HepG2 (cell line): ENCODE results near the gene ZSWIM6. TPM values are rescaled to one million over a fixed set of nuclear protein-coding genes. Genes with fewer than 3 reads are reported as not detected.
A peak's percentile ranks its signal among the peaks of the same experiment; 100 is the strongest.

ENCODE experiments used
- AGO2 ChIP-seq: fragments of 200-400 bp; formaldehyde crosslinking; optimal IDR thresholded peaks from 2 replicates; pipeline ENCODE3; 2017; ENCODE audit warnings: mild to moderate bottlenecking, low read depth, low read length, moderate library complexity
- FOXA1 ChIP-seq, 2 experiments: fragments of 450-650 bp in 1 of 2; sonication (generic) in 1 of 2; formaldehyde crosslinking in 1 of 2; IDR thresholded peaks; 2 replicates each; pipeline versions ENCODE4 v1.4.0 to v1.6.1; 2016 to 2020; ENCODE audit warnings: missing genetic modification reagents in 1 of 2
- GLI4 ChIP-seq: sonication (generic); formaldehyde crosslinking; IDR thresholded peaks from 2 replicates; pipeline ENCODE4 v1.5.1; 2020; ENCODE audit warnings: missing genetic modification reagents, mild to moderate bottlenecking, moderate library complexity, borderline replicate concordance
- MAZ ChIP-seq, 2 experiments: sonication (generic) in 1 of 2; formaldehyde crosslinking in 1 of 2; IDR thresholded peaks; 2 replicates each; pipeline versions ENCODE4 v1.5.0 to v1.6.1; 2012 to 2020; ENCODE audit warnings: low read depth in 2 of 2, mild to moderate bottlenecking in 2 of 2, borderline replicate concordance in 1 of 2, improper control_type of control experiment in 1 of 2, low read length in 1 of 2, missing genetic modification reagents in 1 of 2, moderate library complexity in 1 of 2
- MYNN ChIP-seq: sonication (generic); formaldehyde crosslinking; IDR thresholded peaks from 2 replicates; pipeline ENCODE4 v1.4.0; 2020; ENCODE audit warnings: mild to moderate bottlenecking, low read depth, missing genetic modification reagents
- NRL ChIP-seq: sonication (generic); formaldehyde crosslinking; IDR thresholded peaks from 2 replicates; pipeline ENCODE4 v1.5.0; 2020; ENCODE audit warnings: missing genetic modification reagents, mild to moderate bottlenecking, moderate library complexity, borderline replicate concordance
- SAP130 ChIP-seq: IDR thresholded peaks from 2 replicates; pipeline ENCODE4 v1.6.1; 2016; ENCODE audit warnings: low read depth
- TAF1 ChIP-seq: sonication (generic); formaldehyde crosslinking; IDR thresholded peaks from 2 replicates; pipeline ENCODE4 v1.4.0; 2020; ENCODE audit warnings: missing genetic modification reagents
- TBX2 ChIP-seq: sonication (generic); formaldehyde crosslinking; IDR thresholded peaks from 2 replicates; pipeline ENCODE4 v1.5.0; 2020; ENCODE audit warnings: missing genetic modification reagents, mild to moderate bottlenecking, borderline replicate concordance
- YEATS4 ChIP-seq: sonication (generic); formaldehyde crosslinking; IDR thresholded peaks from 2 replicates; pipeline ENCODE4 v1.4.0; 2020; ENCODE audit warnings: missing genetic modification reagents, borderline replicate concordance
- ZBTB34 ChIP-seq: sonication (generic); formaldehyde crosslinking; IDR thresholded peaks from 2 replicates; pipeline ENCODE4 v1.8.0; 2022; ENCODE audit warnings: mild to moderate bottlenecking, missing genetic modification reagents
- ZFY ChIP-seq: sonication (generic); formaldehyde crosslinking; IDR thresholded peaks from 2 replicates; pipeline ENCODE4 v1.4.0; 2020; ENCODE audit warnings: missing genetic modification reagents
- ZNF564 ChIP-seq: sonication (generic); formaldehyde crosslinking; IDR thresholded peaks from 2 replicates; pipeline ENCODE4 v1.8.1; 2023; ENCODE audit warnings: mild to moderate bottlenecking, missing genetic modification reagents
- ZNF589 ChIP-seq: sonication (generic); formaldehyde crosslinking; conservative IDR thresholded peaks from 2 replicates; pipeline ENCODE4 v1.8.0; 2022; ENCODE audit warnings: mild to moderate bottlenecking, moderate library complexity, missing genetic modification reagents
- ZNF776 ChIP-seq: sonication (generic); formaldehyde crosslinking; IDR thresholded peaks from 2 replicates; pipeline ENCODE4 v1.4.0; 2020; ENCODE audit warnings: mild to moderate bottlenecking, missing genetic modification reagents
- polyA plus RNA-seq, 8 experiments: library from polyadenylated mRNA; depleted of rRNA in 3 of 8; stranded (reverse) in 7 of 8; unstranded in 1 of 8; fragments of >200 nt; fragmentation: Illumina TruSeq in 4 of 8; extraction: Trizol in 4 of 8; gene quantifications; 2 replicates each; pipeline versions ENCODE4 v1.2.1 to v1.2.3, GENCODE V29; 2011 to 2016; ENCODE audit warnings: low read depth in 4 of 8, missing spikeins in 1 of 8, mixed read lengths in 1 of 8; ENCODE audit not compliant: insufficient read depth in 1 of 8
- total RNA-seq, 5 experiments: library from RNA; depleted of rRNA; stranded (reverse); fragments of >200 nt; fragmentation: Illumina TruSeq; extraction: Trizol; gene quantifications; 2 replicates each; pipeline ENCODE4 v1.2.3, GENCODE V29; 2016; ENCODE audit warnings: low read depth in 1 of 5
- TF ChIP-seq, protein P1 (sequence below): sonication (generic); formaldehyde crosslinking; IDR thresholded peaks from 2 replicates; pipeline ENCODE4 v1.5.0; 2020; ENCODE audit warnings: mild to moderate bottlenecking, missing genetic modification reagents, moderate library complexity
- TF ChIP-seq, protein P2 (sequence below): sonication (generic); formaldehyde crosslinking; IDR thresholded peaks from 2 replicates; pipeline ENCODE4 v1.4.0; 2020; ENCODE audit warnings: missing genetic modification reagents
- TF ChIP-seq, protein P3 (sequence below): sonication (generic); formaldehyde crosslinking; IDR thresholded peaks from 2 replicates; pipeline ENCODE4 v1.4.0; 2020; ENCODE audit warnings: missing genetic modification reagents, borderline replicate concordance
- TF ChIP-seq, protein P4 (sequence below), 2 experiments: fragments of 450-650 bp in 1 of 2; sonication (generic) in 1 of 2; formaldehyde crosslinking; IDR thresholded peaks; 2 replicates each; pipeline versions ENCODE4 v1.5.0 to v1.8.0; 2020 to 2022; ENCODE audit warnings: mild to moderate bottlenecking in 1 of 2, missing genetic modification reagents in 1 of 2

Gene ZSWIM6
- total and polyA plus RNA-seq, 2 of the 13 experiments (the other 11 are each of a cell fraction or from before 2014, with no cell fraction given), result 0.82 to 1.9 TPM

DNA sequence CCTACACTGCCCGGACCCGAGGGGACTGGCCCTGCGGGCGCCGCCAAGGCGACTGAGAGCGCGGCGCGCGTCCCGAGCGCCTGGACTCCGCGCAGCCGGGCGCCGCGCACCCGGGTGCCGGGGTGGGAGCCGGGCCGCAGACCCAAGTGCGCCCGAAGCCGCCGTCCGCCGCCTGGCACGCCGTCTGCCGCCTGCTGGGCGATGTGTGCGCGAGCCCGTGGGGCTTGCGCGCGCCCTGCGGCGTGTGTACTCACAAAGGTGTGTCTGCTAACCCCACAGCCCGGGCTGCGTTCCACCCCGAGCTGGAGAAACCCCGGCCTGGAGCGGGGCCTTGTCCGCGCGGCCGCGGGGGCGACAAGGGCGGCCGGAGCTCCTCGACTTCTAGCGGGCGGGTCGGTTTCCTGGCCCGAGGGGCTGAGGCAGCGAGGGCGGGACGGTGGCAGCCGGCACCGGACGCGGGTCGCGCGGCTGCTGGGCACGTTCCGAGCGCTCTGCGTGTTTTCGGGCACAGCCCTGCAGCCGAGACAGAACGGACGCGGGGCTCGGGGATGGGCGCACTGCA, 1.1 kb upstream of the ZSWIM6 start (continued):
- TF ChIP-seq MAZ (IDR thresholded peaks at IDR 0.05; ENCODE audit: borderline replicate concordance, low read depth, low read length) (no peak), MAZ (CRISPR knock-in tag; IDR thresholded peaks at IDR 0.05; ENCODE audit: low read depth) (0 out of 2 replicates have a peak, but pooled peaks have one; percentile 37), ZFY (CRISPR knock-in tag) (peak; percentile 49; the same call in 1 of the 2 replicates), TBX2 (0 out of 2 replicates have a peak, but pooled peaks have one; percentile 32), YEATS4 (CRISPR knock-in tag) (peak; percentile 15; the same call in 1 of the 2 replicates), TAF1 (CRISPR knock-in tag) (peak; percentile 47; the same call in 1 of the 2 replicates), ZBTB34 (CRISPR knock-in tag) (no peak), ZNF589 (CRISPR knock-in tag) (0 out of 2 replicates have a peak, but pooled peaks have one; percentile 20), FOXA1 (IDR thresholded peaks at IDR 0.05) (no peak), FOXA1 (CRISPR knock-in tag; IDR thresholded peaks at IDR 0.05) (peak; percentile 44; the same call in 1 of the 2 replicates), MYNN (no peak), AGO2 (peak; percentile 61), ZNF776 (CRISPR knock-in tag) (peak; percentile 64; the same call in 1 of the 2 replicates), ZNF564 (0 out of 2 replicates have a peak, but pooled peaks have one; percentile 27), NRL (CRISPR knock-in tag) (peak; percentile 19; the same call in 1 of the 2 replicates), SAP130 (CRISPR knock-in tag) (no peak), GLI4 (CRISPR knock-in tag) (no peak)
- TF ChIP-seq, protein P1, sequence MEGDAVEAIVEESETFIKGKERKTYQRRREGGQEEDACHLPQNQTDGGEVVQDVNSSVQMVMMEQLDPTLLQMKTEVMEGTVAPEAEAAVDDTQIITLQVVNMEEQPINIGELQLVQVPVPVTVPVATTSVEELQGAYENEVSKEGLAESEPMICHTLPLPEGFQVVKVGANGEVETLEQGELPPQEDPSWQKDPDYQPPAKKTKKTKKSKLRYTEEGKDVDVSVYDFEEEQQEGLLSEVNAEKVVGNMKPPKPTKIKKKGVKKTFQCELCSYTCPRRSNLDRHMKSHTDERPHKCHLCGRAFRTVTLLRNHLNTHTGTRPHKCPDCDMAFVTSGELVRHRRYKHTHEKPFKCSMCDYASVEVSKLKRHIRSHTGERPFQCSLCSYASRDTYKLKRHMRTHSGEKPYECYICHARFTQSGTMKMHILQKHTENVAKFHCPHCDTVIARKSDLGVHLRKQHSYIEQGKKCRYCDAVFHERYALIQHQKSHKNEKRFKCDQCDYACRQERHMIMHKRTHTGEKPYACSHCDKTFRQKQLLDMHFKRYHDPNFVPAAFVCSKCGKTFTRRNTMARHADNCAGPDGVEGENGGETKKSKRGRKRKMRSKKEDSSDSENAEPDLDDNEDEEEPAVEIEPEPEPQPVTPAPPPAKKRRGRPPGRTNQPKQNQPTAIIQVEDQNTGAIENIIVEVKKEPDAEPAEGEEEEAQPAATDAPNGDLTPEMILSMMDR, result peak; percentile 32
- TF ChIP-seq, protein P2, sequence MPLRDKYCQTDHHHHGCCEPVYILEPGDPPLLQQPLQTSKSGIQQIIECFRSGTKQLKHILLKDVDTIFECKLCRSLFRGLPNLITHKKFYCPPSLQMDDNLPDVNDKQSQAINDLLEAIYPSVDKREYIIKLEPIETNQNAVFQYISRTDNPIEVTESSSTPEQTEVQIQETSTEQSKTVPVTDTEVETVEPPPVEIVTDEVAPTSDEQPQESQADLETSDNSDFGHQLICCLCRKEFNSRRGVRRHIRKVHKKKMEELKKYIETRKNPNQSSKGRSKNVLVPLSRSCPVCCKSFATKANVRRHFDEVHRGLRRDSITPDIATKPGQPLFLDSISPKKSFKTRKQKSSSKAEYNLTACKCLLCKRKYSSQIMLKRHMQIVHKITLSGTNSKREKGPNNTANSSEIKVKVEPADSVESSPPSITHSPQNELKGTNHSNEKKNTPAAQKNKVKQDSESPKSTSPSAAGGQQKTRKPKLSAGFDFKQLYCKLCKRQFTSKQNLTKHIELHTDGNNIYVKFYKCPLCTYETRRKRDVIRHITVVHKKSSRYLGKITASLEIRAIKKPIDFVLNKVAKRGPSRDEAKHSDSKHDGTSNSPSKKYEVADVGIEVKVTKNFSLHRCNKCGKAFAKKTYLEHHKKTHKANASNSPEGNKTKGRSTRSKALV (CRISPR knock-in tag), result peak; percentile 94
- TF ChIP-seq, protein P3, sequence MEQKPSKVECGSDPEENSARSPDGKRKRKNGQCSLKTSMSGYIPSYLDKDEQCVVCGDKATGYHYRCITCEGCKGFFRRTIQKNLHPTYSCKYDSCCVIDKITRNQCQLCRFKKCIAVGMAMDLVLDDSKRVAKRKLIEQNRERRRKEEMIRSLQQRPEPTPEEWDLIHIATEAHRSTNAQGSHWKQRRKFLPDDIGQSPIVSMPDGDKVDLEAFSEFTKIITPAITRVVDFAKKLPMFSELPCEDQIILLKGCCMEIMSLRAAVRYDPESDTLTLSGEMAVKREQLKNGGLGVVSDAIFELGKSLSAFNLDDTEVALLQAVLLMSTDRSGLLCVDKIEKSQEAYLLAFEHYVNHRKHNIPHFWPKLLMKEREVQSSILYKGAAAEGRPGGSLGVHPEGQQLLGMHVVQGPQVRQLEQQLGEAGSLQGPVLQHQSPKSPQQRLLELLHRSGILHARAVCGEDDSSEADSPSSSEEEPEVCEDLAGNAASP, result no peak
- TF ChIP-seq, protein P4, sequence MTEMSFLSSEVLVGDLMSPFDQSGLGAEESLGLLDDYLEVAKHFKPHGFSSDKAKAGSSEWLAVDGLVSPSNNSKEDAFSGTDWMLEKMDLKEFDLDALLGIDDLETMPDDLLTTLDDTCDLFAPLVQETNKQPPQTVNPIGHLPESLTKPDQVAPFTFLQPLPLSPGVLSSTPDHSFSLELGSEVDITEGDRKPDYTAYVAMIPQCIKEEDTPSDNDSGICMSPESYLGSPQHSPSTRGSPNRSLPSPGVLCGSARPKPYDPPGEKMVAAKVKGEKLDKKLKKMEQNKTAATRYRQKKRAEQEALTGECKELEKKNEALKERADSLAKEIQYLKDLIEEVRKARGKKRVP (CRISPR knock-in tag; IDR thresholded peaks at IDR 0.05), result 0 out of 4 replicates have a peak, but pooled peaks of 1 of the 2 experiments have one; percentile 13
